H9 (cell line): ENCODE measurements around the gene NDUFB3. TPM values are rescaled to one million over a fixed set of nuclear protein-coding genes. Genes with fewer than 3 reads are reported as not detected.

ENCODE experiments used
- DNase-seq: peaks from one replicate; pipeline ENCODE4 v3.0.0-alpha.2; 2017
- H2AFZ ChIP-seq: one replicate; pipeline ENCODE4 v1.6.1; 2013; ENCODE audit warnings: mild to moderate bottlenecking, low read length, control low read depth, moderate library complexity
- H2AK5ac ChIP-seq: 2 replicates; pipeline ENCODE4 v1.6.1; 2013; ENCODE audit warnings: low read length, control low read depth, mixed read lengths; ENCODE audit not compliant: insufficient read length
- H2BK120ac ChIP-seq: one replicate; pipeline ENCODE4 v1.6.1; 2013; ENCODE audit warnings: low read depth, mild to moderate bottlenecking, low read length, control low read depth, inconsistent platforms; ENCODE audit not compliant: poor library complexity, severe bottlenecking
- H2BK12ac ChIP-seq: 2 replicates; pipeline ENCODE4 v1.6.1; 2013; ENCODE audit warnings: low read length, control low read depth, mixed read lengths, low read depth; ENCODE audit not compliant: insufficient read length
- H2BK15ac ChIP-seq: 2 replicates; pipeline ENCODE4 v1.6.1; 2013; ENCODE audit warnings: low read depth, low read length, control low read depth
- H2BK20ac ChIP-seq: one replicate; pipeline ENCODE4 v1.6.1; 2013; ENCODE audit warnings: low read depth, mild to moderate bottlenecking, low read length, control low read depth, inconsistent platforms; ENCODE audit not compliant: poor library complexity, severe bottlenecking
- H2BK5ac ChIP-seq: 2 replicates; pipeline ENCODE4 v1.6.1; 2013; ENCODE audit warnings: low read length, control low read depth, mixed read lengths; ENCODE audit not compliant: insufficient read length
- H3K14ac ChIP-seq: 2 replicates; pipeline ENCODE4 v1.6.1; 2013; ENCODE audit warnings: low read length, control low read depth; ENCODE audit not compliant: insufficient read depth
- H3K18ac ChIP-seq: 2 replicates; pipeline ENCODE4 v1.6.1; 2013; ENCODE audit warnings: low read depth, mild to moderate bottlenecking, mixed read lengths, low read length, control low read depth; ENCODE audit not compliant: insufficient read length
- H3K23ac ChIP-seq: 2 replicates; pipeline ENCODE4 v1.6.1; 2013; ENCODE audit warnings: low read length, control low read depth, mixed read lengths, low read depth; ENCODE audit not compliant: insufficient read length
- H3K23me2 ChIP-seq: 2 replicates; pipeline ENCODE4 v1.6.1; 2013; ENCODE audit warnings: low read depth, mild to moderate bottlenecking, mixed read lengths, low read length, control low read depth; ENCODE audit not compliant: insufficient read length, poor library complexity, severe bottlenecking
- H3K27ac ChIP-seq: 2 replicates; pipeline ENCODE4 v1.5.1; 2013; ENCODE audit warnings: low read length, control low read depth, mixed read lengths, low read depth; ENCODE audit not compliant: insufficient read length
- H3K27me3 ChIP-seq: 2 replicates; pipeline ENCODE4 v1.6.1; 2013; ENCODE audit warnings: low read length, control low read depth, inconsistent platforms; ENCODE audit not compliant: insufficient read depth
- H3K4ac ChIP-seq: 2 replicates; pipeline ENCODE4 v1.6.1; 2013; ENCODE audit warnings: low read depth, mild to moderate bottlenecking, control low read depth, inconsistent platforms, low read length, moderate library complexity
- H3K4me1 ChIP-seq: 2 replicates; pipeline ENCODE4 v1.6.1; 2013; ENCODE audit warnings: low read length, control low read depth, inconsistent platforms; ENCODE audit not compliant: insufficient read depth
- H3K4me2 ChIP-seq: 2 replicates; pipeline ENCODE4 v1.6.1; 2013; ENCODE audit warnings: low read length, control low read depth, mixed read lengths; ENCODE audit not compliant: insufficient read length, insufficient read depth
- H3K56ac ChIP-seq: 2 replicates; pipeline ENCODE4 v1.6.1; 2013; ENCODE audit warnings: low read depth, mild to moderate bottlenecking, mixed read lengths, low read length, control low read depth; ENCODE audit not compliant: insufficient read length
- H3K79me1 ChIP-seq: 2 replicates; pipeline ENCODE4 v1.6.1; 2013; ENCODE audit warnings: low read depth, mild to moderate bottlenecking, moderate library complexity, low read length, control low read depth, inconsistent platforms; ENCODE audit not compliant: insufficient read depth, poor library complexity, severe bottlenecking
- H3K79me2 ChIP-seq: 2 replicates; pipeline ENCODE4 v1.6.1; 2013; ENCODE audit warnings: low read length, control low read depth, inconsistent platforms; ENCODE audit not compliant: insufficient read depth
- H3K9ac ChIP-seq: 2 replicates; pipeline ENCODE4 v1.6.1; 2013; ENCODE audit warnings: low read length, control low read depth, mixed read lengths; ENCODE audit not compliant: insufficient read length; ENCODE audit errors: extremely low read depth
- H3K9me3 ChIP-seq: one replicate; pipeline ENCODE4 v1.6.1; 2013; ENCODE audit warnings: low read depth, low read length, inconsistent platforms; ENCODE audit not compliant: control insufficient read depth
- H3T11ph ChIP-seq: one replicate; pipeline ENCODE4 v1.6.1; 2013; ENCODE audit warnings: mild to moderate bottlenecking, low read length, control low read depth, inconsistent platforms
- H4K20me1 ChIP-seq: one replicate; pipeline ENCODE4 v1.6.1; 2013; ENCODE audit not compliant: control insufficient read depth, insufficient read length, insufficient read depth
- H4K5ac ChIP-seq: 2 replicates; pipeline ENCODE4 v1.6.1; 2013; ENCODE audit warnings: low read depth, mild to moderate bottlenecking, mixed read lengths, low read length, control low read depth; ENCODE audit not compliant: insufficient read length
- H4K8ac ChIP-seq: replicated peaks from 2 replicates; pipeline ENCODE4 v1.6.1; 2013; ENCODE audit warnings: low read length, control low read depth, mixed read lengths, low read depth; ENCODE audit not compliant: insufficient read length
- H4K91ac ChIP-seq: 2 replicates; pipeline ENCODE4 v1.6.1; 2013; ENCODE audit warnings: low read depth, mild to moderate bottlenecking, moderate library complexity, mixed read lengths, low read length, control low read depth; ENCODE audit not compliant: insufficient read length
- H3K27ac Mint-ChIP-seq, 3 experiments: 2 replicates in 2 of 3; 3 replicates in 1 of 3; pipeline ENCODE4 v1.8.0; 2020 to 2021; ENCODE audit warnings: mixed read lengths in 3 of 3, mild to moderate bottlenecking in 1 of 3, moderate library complexity in 1 of 3
- H3K27me3 Mint-ChIP-seq: 2 replicates; pipeline ENCODE4 v1.8.0; 2021; ENCODE audit warnings: low read depth, mild to moderate bottlenecking, moderate library complexity, mixed read lengths
- H3K36me3 Mint-ChIP-seq, 3 experiments: 2 replicates in 2 of 3; 3 replicates in 1 of 3; pipeline ENCODE4 v1.8.0; 2020 to 2021; ENCODE audit warnings: low read depth in 3 of 3, mixed read lengths in 3 of 3; ENCODE audit not compliant: insufficient read depth in 1 of 3
- H3K4me1 Mint-ChIP-seq, 2 experiments: 2 replicates each; pipeline ENCODE4 v1.8.0; 2020; ENCODE audit warnings: mixed read lengths in 2 of 2
- H3K4me3 Mint-ChIP-seq, 2 experiments: 2 replicates in 1 of 2; 3 replicates in 1 of 2; pipeline ENCODE4 v1.8.0; 2020 to 2021; ENCODE audit warnings: mild to moderate bottlenecking in 2 of 2, mixed read lengths in 2 of 2, moderate library complexity in 1 of 2
- H3K9me3 Mint-ChIP-seq, 2 experiments: 2 replicates in 1 of 2; 3 replicates in 1 of 2; pipeline ENCODE4 v1.8.0; 2020; ENCODE audit warnings: mild to moderate bottlenecking in 2 of 2, mixed read lengths in 2 of 2, moderate library complexity in 1 of 2
- WGBS: extraction: QIAGEN DNeasy Blood & Tissue Kit; methylation state at CpG from one replicate; pipeline ENCODE4 v1.1.7; 2013; ENCODE audit warnings: missing lambda C conversion rate, low lambda C conversion rate, mixed read lengths; ENCODE audit not compliant: insufficient read length; ENCODE audit errors: extremely low coverage; 5-methylcytosine and 5-hydroxymethylcytosine counted together
- total RNA-seq: library from RNA; stranded (reverse); gene quantifications from 2 replicates; pipeline ENCODE4 v1.2.1, GENCODE V29; 2021
- TF ChIP-seq, protein P1 (sequence below): fragments of 200-600 bp; sonication (generic); conservative IDR thresholded peaks from 3 replicates; pipeline ENCODE4 v1.8.0; 2021; ENCODE audit warnings: antibody characterized with exemption, mild to moderate bottlenecking

The NDUFB3 gene
- total RNA-seq, 1 experiment from 2014 or later, result 59.6 TPM

DNA sequence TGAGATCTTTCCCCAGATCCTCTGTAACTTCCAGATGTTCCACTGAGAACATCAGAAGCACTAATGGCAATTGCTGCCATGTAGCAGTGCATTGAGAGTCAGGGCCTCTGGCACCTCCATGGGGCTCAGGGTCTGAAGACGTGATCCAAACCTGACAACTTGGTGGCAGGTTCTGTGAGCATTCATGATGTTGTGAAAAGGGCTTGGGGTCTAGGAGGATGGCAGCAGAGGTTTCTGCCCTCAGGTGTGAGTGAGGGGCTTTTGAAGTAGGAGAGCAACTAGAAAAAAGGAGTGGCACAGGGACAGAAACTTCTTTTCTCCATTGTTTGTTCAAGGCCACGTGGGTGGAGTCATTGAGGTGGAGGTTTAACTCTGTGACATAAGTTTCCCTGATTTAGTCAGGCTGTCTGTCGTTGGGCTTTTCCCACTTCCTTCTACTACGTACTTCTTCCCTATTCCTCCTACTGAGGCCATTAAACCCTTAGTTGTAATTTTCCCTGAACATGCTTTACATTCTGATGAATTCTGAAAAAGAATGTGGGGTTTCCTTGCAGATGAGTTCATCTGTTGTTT lies 57.2 kb downstream of the NDUFB3 start:
- H3K79me1 ChIP-seq, result no peaks in the 10 kb centered on the region
- no peak overlapping the region for H3T11ph ChIP-seq
- H3K9me3 Mint-ChIP-seq, result no peaks in the 10 kb centered on the region; a peak in 1 of 5 replicates
- H3K27me3 Mint-ChIP-seq, result no peaks in the 10 kb centered on the region
- H2BK120ac ChIP-seq, result no peak overlapping the region
- H3K79me2 ChIP-seq, result no peaks in the 10 kb centered on the region
- H4K8ac ChIP-seq, result no peak overlapping the region
- H4K20me1 ChIP-seq, result no peaks in the 10 kb centered on the region
- H3K9me3 ChIP-seq, result no peaks in the 10 kb centered on the region
- H3K27me3 ChIP-seq, result no peaks in the 10 kb centered on the region
- no peak overlapping the region for H4K5ac ChIP-seq
- H3K4me1 Mint-ChIP-seq, result peaks cover 39 to 44% of the 10 kb centered on the region in 2 experiments
- H2AK5ac ChIP-seq, result no peak overlapping the region
- H3K9ac ChIP-seq, result no peak overlapping the region
- H3K4me2 ChIP-seq, result no peak overlapping the region
- no peak overlapping the region for H2BK12ac ChIP-seq
- H2BK15ac ChIP-seq, result no peak overlapping the region
- no peak overlapping the region for H3K56ac ChIP-seq
- peaks cover 0 to 3% (median 0%) of the 10 kb centered on the region in 3 experiments; a peak in 2 of 7 replicates for H3K36me3 Mint-ChIP-seq
- H3K4ac ChIP-seq, result no peak overlapping the region
- no peak overlapping the region for H2BK20ac ChIP-seq
- no peak overlapping the region for H2AFZ ChIP-seq
- H3K4me3 Mint-ChIP-seq, result no peak overlapping the region
- no peaks in the 10 kb centered on the region for H3K23me2 ChIP-seq
- peaks cover 10% of the 10 kb centered on the region for H3K4me1 ChIP-seq
- H3K27ac Mint-ChIP-seq, result peak overlapping the region in 1 of 3 experiments; percentile 62; a peak in 2 of 7 replicates
- no peak overlapping the region for H3K14ac ChIP-seq
- H3K18ac ChIP-seq, result no peak overlapping the region
- no peak overlapping the region for H3K27ac ChIP-seq
- TF ChIP-seq, protein P1, sequence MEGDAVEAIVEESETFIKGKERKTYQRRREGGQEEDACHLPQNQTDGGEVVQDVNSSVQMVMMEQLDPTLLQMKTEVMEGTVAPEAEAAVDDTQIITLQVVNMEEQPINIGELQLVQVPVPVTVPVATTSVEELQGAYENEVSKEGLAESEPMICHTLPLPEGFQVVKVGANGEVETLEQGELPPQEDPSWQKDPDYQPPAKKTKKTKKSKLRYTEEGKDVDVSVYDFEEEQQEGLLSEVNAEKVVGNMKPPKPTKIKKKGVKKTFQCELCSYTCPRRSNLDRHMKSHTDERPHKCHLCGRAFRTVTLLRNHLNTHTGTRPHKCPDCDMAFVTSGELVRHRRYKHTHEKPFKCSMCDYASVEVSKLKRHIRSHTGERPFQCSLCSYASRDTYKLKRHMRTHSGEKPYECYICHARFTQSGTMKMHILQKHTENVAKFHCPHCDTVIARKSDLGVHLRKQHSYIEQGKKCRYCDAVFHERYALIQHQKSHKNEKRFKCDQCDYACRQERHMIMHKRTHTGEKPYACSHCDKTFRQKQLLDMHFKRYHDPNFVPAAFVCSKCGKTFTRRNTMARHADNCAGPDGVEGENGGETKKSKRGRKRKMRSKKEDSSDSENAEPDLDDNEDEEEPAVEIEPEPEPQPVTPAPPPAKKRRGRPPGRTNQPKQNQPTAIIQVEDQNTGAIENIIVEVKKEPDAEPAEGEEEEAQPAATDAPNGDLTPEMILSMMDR, result no peak
- no CpG with 5 or more reads among the region's 4 CpGs for WGBS
- H2BK5ac ChIP-seq, result no peak overlapping the region
- no peak overlapping the region for H3K23ac ChIP-seq
- DNase-seq, result no peak
- H4K91ac ChIP-seq, result no peak overlapping the region
